K562 (cell line): ENCODE results near the gene TESK1. TPM values are rescaled to one million over a fixed set of nuclear protein-coding genes. Genes with fewer than 3 reads are reported as not detected.

Source experiments
- BCL6 ChIP-seq: fragments of 250-450 bp; sonication (Bioruptor Pico); IDR thresholded peaks from 2 replicates; pipeline ENCODE4 v1.4.0; 2020
- CREBBP ChIP-seq: IDR thresholded peaks from one replicate; pipeline ENCODE4 v1.6.1; 2012; ENCODE audit warnings: low read depth, mild to moderate bottlenecking, control low read depth, inconsistent platforms, low read length
- FOXA1 ChIP-seq: fragments of 450-650 bp; IDR thresholded peaks from 2 replicates; pipeline ENCODE4 v1.6.1; 2016; ENCODE audit warnings: mild to moderate bottlenecking, borderline replicate concordance
- HDAC1 ChIP-seq, 2 experiments: fragments of 450-650 bp; IDR thresholded peaks; 2 replicates each; pipeline ENCODE4 v1.6.1; 2016 to 2017; ENCODE audit warnings: inconsistent platforms in 1 of 2, mild to moderate bottlenecking in 1 of 2, moderate library complexity in 1 of 2
- KDM2B ChIP-seq: fragments of 250-450 bp; sonication (Bioruptor Pico); IDR thresholded peaks from 2 replicates; pipeline ENCODE4 v1.8.0; 2021; ENCODE audit warnings: mild to moderate bottlenecking, moderate library complexity
- L3MBTL2 ChIP-seq: fragments of 450-650 bp; IDR thresholded peaks from 2 replicates; pipeline ENCODE4 v1.6.1; 2016; ENCODE audit warnings: mild to moderate bottlenecking, moderate library complexity
- MAFK ChIP-seq: IDR thresholded peaks from 2 replicates; pipeline ENCODE4 v1.6.1; 2011; ENCODE audit warnings: low read length, improper control_type of control experiment
- PHF20 ChIP-seq: fragments of 450-650 bp; IDR thresholded peaks from 2 replicates; pipeline ENCODE4 v1.6.1; 2018; ENCODE audit not compliant: partially characterized antibody
- POLR2G ChIP-seq: fragments of 200-400 bp; formaldehyde crosslinking; IDR thresholded peaks from 2 replicates; pipeline ENCODE4 v1.6.1; 2017; ENCODE audit warnings: low read depth, mild to moderate bottlenecking, antibody characterized with exemption, low read length, moderate library complexity
- POLR3G ChIP-seq: IDR thresholded peaks from 2 replicates; pipeline ENCODE4 v1.6.1; 2011; ENCODE audit not compliant: insufficient read length, insufficient replicate concordance; ENCODE audit errors: extremely low read depth
- ZNF121 ChIP-seq: sonication (generic); formaldehyde crosslinking; conservative IDR thresholded peaks from 2 replicates; pipeline ENCODE4 v1.8.0; 2022; ENCODE audit warnings: missing genetic modification reagents
- polyA plus RNA-seq, 8 experiments: library from polyadenylated mRNA; depleted of rRNA in 4 of 8; stranded (reverse) in 5 of 8; unstranded in 3 of 8; fragments of >200 nt; fragmentation: Nextera tagmentation in 2 of 8; fragmentation: Illumina TruSeq in 1 of 8; extraction: Ambion mirVana in 2 of 8; extraction: Trizol in 1 of 8; gene quantifications; 2 replicates each; pipeline versions ENCODE4 v1.2.1 to v1.2.3, GENCODE V29; 2011 to 2014; ENCODE audit warnings: inconsistent platforms in 1 of 8, missing spikeins in 1 of 8
- total RNA-seq, 7 experiments: library from RNA; depleted of rRNA in 6 of 7; stranded (reverse); fragments of >200 nt in 6 of 7; fragmentation: Illumina TruSeq in 2 of 7; extraction: Trizol in 2 of 7; gene quantifications; 2 replicates each; pipeline versions ENCODE4 v1.2.1 to v1.2.3, GENCODE V29; 2011 to 2021; ENCODE audit warnings: low replicate concordance in 1 of 7
- TF ChIP-seq, protein P1 (sequence below), 2 experiments: fragments of 450-650 bp; IDR thresholded peaks; 2 replicates each; pipeline ENCODE4 v1.6.1; 2018; ENCODE audit warnings: mild to moderate bottlenecking in 2 of 2, low read depth in 1 of 2; ENCODE audit not compliant: partially characterized antibody in 2 of 2
- TF ChIP-seq, protein P2 (sequence below): fragments of 250-450 bp; sonication (Bioruptor Pico); IDR thresholded peaks from 2 replicates; pipeline ENCODE4 v1.4.0; 2020; ENCODE audit warnings: mild to moderate bottlenecking
- TF ChIP-seq, protein P3 (sequence below): fragments of 250-450 bp; sonication (Bioruptor Pico); IDR thresholded peaks from 2 replicates; pipeline ENCODE4 v1.4.0; 2020
- TF ChIP-seq, protein P4 (sequence below): sonication (generic); formaldehyde crosslinking; IDR thresholded peaks from 2 replicates; pipeline ENCODE4 v1.8.1; 2023; ENCODE audit warnings: mild to moderate bottlenecking, missing genetic modification reagents
- TF ChIP-seq, protein P5 (sequence below): fragments of 450-650 bp; IDR thresholded peaks from 2 replicates; pipeline ENCODE4 v1.6.1; 2017; ENCODE audit warnings: mild to moderate bottlenecking, moderate library complexity
- TF ChIP-seq, protein P6 (sequence below): fragments of 250-450 bp; sonication (Bioruptor Pico); IDR thresholded peaks from 2 replicates; pipeline ENCODE4 v1.5.0; 2022; ENCODE audit warnings: mild to moderate bottlenecking

TESK1 gene
- total and polyA plus RNA-seq, 9 of the 15 experiments (the other 6 are each of a cell fraction or from before 2014, with no cell fraction given), result 0.07 to 10.4 (median 4.1) TPM

DNA sequence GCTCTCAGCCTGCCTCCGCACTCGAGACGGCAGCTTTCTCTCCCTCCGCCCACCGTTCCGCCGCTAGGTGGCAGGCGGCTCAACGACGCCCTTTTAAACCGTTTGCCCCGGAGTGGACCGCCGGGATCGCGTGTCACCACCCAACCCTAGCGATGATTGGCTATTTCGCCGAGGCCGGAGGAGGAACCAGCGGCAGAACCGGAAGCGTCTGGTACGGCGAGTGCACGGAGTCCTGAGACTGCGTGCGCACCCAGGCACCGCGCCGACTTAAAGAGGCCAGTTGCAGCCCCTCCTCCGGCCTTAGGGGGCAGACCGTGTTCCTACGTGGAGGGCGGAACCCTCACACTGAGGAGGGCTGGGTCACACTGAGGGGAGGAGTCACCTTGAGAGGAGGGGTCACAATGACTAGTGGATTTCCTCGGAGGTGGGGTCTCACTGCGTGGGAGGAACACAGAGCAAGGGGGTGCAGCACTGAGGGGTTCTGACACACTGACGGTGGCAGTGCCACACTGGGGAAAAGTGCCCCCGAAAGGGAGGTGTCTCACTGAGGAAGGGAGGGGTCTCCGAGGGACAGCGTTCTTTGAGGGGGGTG lies 980 bp upstream of the TESK1 start (continued):
- TF ChIP-seq, protein P1, sequence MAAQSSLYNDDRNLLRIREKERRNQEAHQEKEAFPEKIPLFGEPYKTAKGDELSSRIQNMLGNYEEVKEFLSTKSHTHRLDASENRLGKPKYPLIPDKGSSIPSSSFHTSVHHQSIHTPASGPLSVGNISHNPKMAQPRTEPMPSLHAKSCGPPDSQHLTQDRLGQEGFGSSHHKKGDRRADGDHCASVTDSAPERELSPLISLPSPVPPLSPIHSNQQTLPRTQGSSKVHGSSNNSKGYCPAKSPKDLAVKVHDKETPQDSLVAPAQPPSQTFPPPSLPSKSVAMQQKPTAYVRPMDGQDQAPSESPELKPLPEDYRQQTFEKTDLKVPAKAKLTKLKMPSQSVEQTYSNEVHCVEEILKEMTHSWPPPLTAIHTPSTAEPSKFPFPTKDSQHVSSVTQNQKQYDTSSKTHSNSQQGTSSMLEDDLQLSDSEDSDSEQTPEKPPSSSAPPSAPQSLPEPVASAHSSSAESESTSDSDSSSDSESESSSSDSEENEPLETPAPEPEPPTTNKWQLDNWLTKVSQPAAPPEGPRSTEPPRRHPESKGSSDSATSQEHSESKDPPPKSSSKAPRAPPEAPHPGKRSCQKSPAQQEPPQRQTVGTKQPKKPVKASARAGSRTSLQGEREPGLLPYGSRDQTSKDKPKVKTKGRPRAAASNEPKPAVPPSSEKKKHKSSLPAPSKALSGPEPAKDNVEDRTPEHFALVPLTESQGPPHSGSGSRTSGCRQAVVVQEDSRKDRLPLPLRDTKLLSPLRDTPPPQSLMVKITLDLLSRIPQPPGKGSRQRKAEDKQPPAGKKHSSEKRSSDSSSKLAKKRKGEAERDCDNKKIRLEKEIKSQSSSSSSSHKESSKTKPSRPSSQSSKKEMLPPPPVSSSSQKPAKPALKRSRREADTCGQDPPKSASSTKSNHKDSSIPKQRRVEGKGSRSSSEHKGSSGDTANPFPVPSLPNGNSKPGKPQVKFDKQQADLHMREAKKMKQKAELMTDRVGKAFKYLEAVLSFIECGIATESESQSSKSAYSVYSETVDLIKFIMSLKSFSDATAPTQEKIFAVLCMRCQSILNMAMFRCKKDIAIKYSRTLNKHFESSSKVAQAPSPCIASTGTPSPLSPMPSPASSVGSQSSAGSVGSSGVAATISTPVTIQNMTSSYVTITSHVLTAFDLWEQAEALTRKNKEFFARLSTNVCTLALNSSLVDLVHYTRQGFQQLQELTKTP (IDR thresholded peaks at IDR 0.05; ENCODE audit: low read depth in 1 of 2, partially characterized antibody in 2 of 2), result no peak
- TF ChIP-seq PHF20 (no peak), POLR3G (no peak), POLR2G (peak; percentile 82), HDAC1 (IDR thresholded peaks at IDR 0.05) (no peak; a peak in 1 of 4 replicates), MAFK (no peak; the same call in 1 of the 2 replicates), CREBBP (no peak), BCL6 (CRISPR knock-in tag) (no peak), KDM2B (CRISPR knock-in tag) (no peak), L3MBTL2 (peak; percentile 93), FOXA1 (no peak), ZNF121 (CRISPR knock-in tag) (no peak)
- TF ChIP-seq, protein P2, sequence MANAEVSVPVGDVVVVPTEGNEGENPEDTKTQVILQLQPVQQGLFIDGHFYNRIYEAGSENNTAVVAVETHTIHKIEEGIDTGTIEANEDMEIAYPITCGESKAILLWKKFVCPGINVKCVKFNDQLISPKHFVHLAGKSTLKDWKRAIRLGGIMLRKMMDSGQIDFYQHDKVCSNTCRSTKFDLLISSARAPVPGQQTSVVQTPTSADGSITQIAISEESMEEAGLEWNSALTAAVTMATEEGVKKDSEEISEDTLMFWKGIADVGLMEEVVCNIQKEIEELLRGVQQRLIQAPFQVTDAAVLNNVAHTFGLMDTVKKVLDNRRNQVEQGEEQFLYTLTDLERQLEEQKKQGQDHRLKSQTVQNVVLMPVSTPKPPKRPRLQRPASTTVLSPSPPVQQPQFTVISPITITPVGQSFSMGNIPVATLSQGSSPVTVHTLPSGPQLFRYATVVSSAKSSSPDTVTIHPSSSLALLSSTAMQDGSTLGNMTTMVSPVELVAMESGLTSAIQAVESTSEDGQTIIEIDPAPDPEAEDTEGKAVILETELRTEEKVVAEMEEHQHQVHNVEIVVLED (CRISPR knock-in tag), result no peak
- TF ChIP-seq, protein P3, sequence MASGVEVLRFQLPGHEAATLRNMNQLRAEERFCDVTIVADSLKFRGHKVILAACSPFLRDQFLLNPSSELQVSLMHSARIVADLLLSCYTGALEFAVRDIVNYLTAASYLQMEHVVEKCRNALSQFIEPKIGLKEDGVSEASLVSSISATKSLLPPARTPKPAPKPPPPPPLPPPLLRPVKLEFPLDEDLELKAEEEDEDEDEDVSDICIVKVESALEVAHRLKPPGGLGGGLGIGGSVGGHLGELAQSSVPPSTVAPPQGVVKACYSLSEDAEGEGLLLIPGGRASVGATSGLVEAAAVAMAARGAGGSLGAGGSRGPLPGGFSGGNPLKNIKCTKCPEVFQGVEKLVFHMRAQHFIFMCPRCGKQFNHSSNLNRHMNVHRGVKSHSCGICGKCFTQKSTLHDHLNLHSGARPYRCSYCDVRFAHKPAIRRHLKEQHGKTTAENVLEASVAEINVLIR (CRISPR knock-in tag), result no peak
- TF ChIP-seq, protein P4, sequence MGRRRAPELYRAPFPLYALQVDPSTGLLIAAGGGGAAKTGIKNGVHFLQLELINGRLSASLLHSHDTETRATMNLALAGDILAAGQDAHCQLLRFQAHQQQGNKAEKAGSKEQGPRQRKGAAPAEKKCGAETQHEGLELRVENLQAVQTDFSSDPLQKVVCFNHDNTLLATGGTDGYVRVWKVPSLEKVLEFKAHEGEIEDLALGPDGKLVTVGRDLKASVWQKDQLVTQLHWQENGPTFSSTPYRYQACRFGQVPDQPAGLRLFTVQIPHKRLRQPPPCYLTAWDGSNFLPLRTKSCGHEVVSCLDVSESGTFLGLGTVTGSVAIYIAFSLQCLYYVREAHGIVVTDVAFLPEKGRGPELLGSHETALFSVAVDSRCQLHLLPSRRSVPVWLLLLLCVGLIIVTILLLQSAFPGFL, result no peak
- TF ChIP-seq, protein P5, sequence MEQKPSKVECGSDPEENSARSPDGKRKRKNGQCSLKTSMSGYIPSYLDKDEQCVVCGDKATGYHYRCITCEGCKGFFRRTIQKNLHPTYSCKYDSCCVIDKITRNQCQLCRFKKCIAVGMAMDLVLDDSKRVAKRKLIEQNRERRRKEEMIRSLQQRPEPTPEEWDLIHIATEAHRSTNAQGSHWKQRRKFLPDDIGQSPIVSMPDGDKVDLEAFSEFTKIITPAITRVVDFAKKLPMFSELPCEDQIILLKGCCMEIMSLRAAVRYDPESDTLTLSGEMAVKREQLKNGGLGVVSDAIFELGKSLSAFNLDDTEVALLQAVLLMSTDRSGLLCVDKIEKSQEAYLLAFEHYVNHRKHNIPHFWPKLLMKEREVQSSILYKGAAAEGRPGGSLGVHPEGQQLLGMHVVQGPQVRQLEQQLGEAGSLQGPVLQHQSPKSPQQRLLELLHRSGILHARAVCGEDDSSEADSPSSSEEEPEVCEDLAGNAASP, result no peak
- TF ChIP-seq, protein P6, sequence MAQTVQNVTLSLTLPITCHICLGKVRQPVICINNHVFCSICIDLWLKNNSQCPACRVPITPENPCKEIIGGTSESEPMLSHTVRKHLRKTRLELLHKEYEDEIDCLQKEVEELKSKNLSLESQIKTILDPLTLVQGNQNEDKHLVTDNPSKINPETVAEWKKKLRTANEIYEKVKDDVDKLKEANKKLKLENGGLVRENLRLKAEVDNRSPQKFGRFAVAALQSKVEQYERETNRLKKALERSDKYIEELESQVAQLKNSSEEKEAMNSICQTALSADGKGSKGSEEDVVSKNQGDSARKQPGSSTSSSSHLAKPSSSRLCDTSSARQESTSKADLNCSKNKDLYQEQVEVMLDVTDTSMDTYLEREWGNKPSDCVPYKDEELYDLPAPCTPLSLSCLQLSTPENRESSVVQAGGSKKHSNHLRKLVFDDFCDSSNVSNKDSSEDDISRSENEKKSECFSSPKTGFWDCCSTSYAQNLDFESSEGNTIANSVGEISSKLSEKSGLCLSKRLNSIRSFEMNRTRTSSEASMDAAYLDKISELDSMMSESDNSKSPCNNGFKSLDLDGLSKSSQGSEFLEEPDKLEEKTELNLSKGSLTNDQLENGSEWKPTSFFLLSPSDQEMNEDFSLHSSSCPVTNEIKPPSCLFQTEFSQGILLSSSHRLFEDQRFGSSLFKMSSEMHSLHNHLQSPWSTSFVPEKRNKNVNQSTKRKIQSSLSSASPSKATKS (CRISPR knock-in tag), result no peak
